GM23248 (cell line): Measurements from ENCODE around the gene GOLGA8M.
"Not testable (repeated sequence)": the region's sequence is repeated elsewhere in the genome, so short reads cannot be mapped to it uniquely, and the experiment has no call there.

Source experiments
- EZH2 ChIP-seq: fragments of 200-600 bp; sonication (generic); IDR thresholded peaks from 2 replicates; pipeline ENCODE4 v1.6.1; 2018; ENCODE audit warnings: antibody characterized with exemption, mild to moderate bottlenecking; ENCODE audit not compliant: insufficient read depth, poor library complexity, severe bottlenecking
- EZH2phosphoT487 ChIP-seq: fragments of 200-600 bp; sonication (generic); IDR thresholded peaks from 2 replicates; pipeline ENCODE4 v1.6.1; 2018; ENCODE audit warnings: antibody characterized with exemption, moderate library complexity, mild to moderate bottlenecking, low read depth; ENCODE audit not compliant: insufficient read depth

DNA sequence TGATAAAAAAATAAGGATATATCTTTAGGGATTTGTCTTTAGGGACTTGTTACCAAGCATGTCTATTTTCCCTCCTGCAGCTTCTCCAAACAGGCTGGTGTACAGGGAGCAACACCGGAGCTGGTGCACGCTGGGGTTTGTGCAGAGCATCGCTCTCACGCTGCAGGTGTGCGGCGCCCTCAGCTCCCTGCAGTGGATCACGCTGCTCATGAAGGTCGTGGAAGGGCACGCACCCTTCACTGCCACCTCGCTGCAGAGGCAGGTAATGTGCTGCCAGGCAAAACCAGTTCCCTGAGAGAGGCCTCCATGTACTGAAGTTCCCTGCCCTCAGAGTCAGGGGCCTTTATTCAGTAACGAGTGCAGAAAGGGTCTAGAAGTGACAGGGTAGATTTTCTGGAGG, 58.0 kb downstream of the GOLGA8M start:
- TF ChIP-seq EZH2, EZH2phosphoT487: not testable (repeated sequence)
